GM10266 (cell line): Measurements from ENCODE around the gene DYNLT4.
"Not testable (repeated sequence)": the region's sequence is repeated elsewhere in the genome, so short reads cannot be mapped to it uniquely, and the experiment has no call there.

Source experiments
- DNase-seq: peaks from one replicate; pipeline ENCODE4 v3.0.0; 2012; ENCODE audit errors: extremely low spot score
- CTCF ChIP-seq: IDR thresholded peaks from 2 replicates; pipeline ENCODE4 v1.5.1; 2012; ENCODE audit warnings: mild to moderate bottlenecking, low read depth; ENCODE audit not compliant: control insufficient read depth, insufficient read depth; ENCODE audit errors: missing control alignments

The DYNLT4 gene

GRCh38 chr1:44812822-44813543 is 5.8 kb upstream of the DYNLT4 start:
- no peak for TF ChIP-seq CTCF
- DNase-seq: no peak

- TF ChIP-seq CTCF: no peak
- no peak for DNase-seq
These were observed 4.1 kb upstream of the DYNLT4 start for GRCh38 chr1:44811234-44811633.

GRCh38 chr1:44810762-44811105 is 3.6 kb upstream of the DYNLT4 start:
- not testable (repeated sequence) for DNase-seq

- DNase-seq: no peak
- TF ChIP-seq CTCF: no peak
These were observed 3.1 kb upstream of the DYNLT4 start for GRCh38 chr1:44810101-44810761.

- TF ChIP-seq CTCF: no peak
- peak; percentile 88 for DNase-seq
These were observed 2.1 kb upstream of the DYNLT4 start for GRCh38 chr1:44808938-44809917.

GRCh38 chr1:44808063-44808937 is 1.1 kb upstream of the DYNLT4 start, which contains the start of gene BTBD19:
TSS of gene BTBD19 (plus strand) at chr1:44808523. CDS start at chr1:44808821, 298 bp downstream.
- peak; percentile 77 for DNase-seq
- TF ChIP-seq CTCF: no peak
